Measurements from ENCODE around the gene ATG16L1. TPM values are rescaled to one million over a fixed set of nuclear protein-coding genes. Genes with fewer than 3 reads are reported as not detected.
A peak's percentile ranks its signal among the peaks of the same experiment; 100 is the strongest.

ATG16L1 gene
- total RNA-seq, 2 experiments from 2014 or later: 22.1 to 24.4 TPM

GRCh38 chr2:233248999-233249398 lies 2.5 kb upstream of the ATG16L1 start:
- POLR2A ChIA-PET: interaction anchor here (1.0 to 4.0 kb wide), 2 partner anchors 189 to 408 kb away, joined by 3 to 27 read pairs; partner anchors contain the start of gene INPP5D
- peak overlapping the region; percentile 50 for H3K27ac Mint-ChIP-seq
- H3K9me3 Mint-ChIP-seq: no peaks in the 10 kb centered on the region
- no peaks in the 10 kb centered on the region for H3K27me3 Mint-ChIP-seq
- no peak for ATAC-seq
- intact Hi-C loops (cut with micrococcal nuclease): no loop called here
- H3K4me1 Mint-ChIP-seq (ENCODE audit: low read depth): peaks cover 49% of the 10 kb centered on the region
- no peak for DNase-seq
- peaks cover 7% of the 10 kb centered on the region for H3K36me3 Mint-ChIP-seq (ENCODE audit: low read depth)
- TF ChIP-seq CTCF (IDR thresholded peaks at IDR 0.05): no peak
- no peak overlapping the region for H3K4me3 Mint-ChIP-seq
- CTCF ChIA-PET: interaction anchor here (1.0 to 5.1 kb wide), 6 partner anchors 14 to 195 kb away, joined by 3 to 24 read pairs (median 4); partner anchors contain the start of gene INPP5D

DNA sequence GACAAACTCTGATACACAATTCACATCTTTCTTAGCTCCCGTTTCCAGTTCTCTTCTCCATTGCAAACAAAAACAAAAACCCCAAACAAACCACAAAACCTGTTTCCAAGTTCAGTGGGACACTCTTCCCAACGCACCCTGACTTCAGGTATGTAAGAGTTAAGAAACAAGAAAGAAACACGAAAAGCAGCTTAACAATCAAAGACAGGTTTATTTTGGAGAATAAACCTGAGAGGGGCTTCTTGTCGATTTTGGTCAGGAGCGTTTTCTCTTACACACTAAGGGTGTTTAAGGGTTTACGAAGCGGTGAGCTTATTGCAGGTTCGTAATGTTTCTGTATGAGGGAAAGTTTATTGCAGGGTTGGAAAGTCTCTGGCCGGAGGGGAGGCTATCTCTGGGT lies 905 bp upstream of the ATG16L1 start:
- ChIA-PET CTCF (interaction anchor here (0.7 to 6.0 kb wide), 19 partner anchors 13 to 396 kb away, joined by 3 to 30 read pairs (median 4); partner anchors contain the start of genes DGKD and INPP5D), POLR2A (interaction anchor here (0.7 to 4.0 kb wide), 11 partner anchors 10 to 501 kb away, joined by 3 to 27 read pairs (median 5); partner anchors contain the start of gene INPP5D)
- ATAC-seq: no peak
- TF ChIP-seq CTCF (IDR thresholded peaks at IDR 0.05): no peak
- Mint-ChIP-seq H3K36me3 (ENCODE audit: low read depth) (peaks cover 15% of the 10 kb centered on the region), H3K27ac (peak overlapping the region; percentile 100), H3K27me3 (no peaks in the 10 kb centered on the region), H3K4me1 (ENCODE audit: low read depth) (peaks cover 59% of the 10 kb centered on the region), H3K4me3 (peak overlapping the region; percentile 92), H3K9me3 (no peaks in the 10 kb centered on the region)
- no peak for DNase-seq
- intact Hi-C loops (cut with micrococcal nuclease): loop anchor here (5.0 to 10.0 kb wide), 2 partner anchors 188 to 376 kb away; partner anchors contain the start of genes INPP5D and SNORC

DNA sequence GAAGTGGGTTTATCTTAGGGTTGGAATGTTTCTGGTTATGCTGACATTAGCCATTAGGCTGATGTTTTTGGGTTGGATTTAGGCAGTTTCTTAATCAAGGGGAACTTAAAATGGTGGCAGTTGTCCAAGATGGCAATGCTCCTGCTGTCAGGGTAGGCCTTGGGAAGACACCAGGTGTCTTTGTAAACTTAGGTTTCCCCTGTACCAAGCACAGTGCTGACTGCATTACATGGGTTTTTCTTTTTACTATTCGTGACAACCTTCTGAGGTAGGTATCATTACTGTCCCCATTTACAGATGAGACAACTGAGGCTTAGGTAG lies 528 bp upstream of the ATG16L1 start:
- TF ChIP-seq CTCF (IDR thresholded peaks at IDR 0.05): no peak
- ATAC-seq (peak; percentile 2), DNase-seq (no peak)
- Mint-ChIP-seq H3K27ac (peak overlapping the region; percentile 100), H3K4me1 (ENCODE audit: low read depth) (peaks cover 62% of the 10 kb centered on the region), H3K27me3 (no peaks in the 10 kb centered on the region), H3K36me3 (ENCODE audit: low read depth) (peaks cover 17% of the 10 kb centered on the region), H3K9me3 (no peaks in the 10 kb centered on the region), H3K4me3 (peak overlapping the region; percentile 92)
- intact Hi-C loops (cut with micrococcal nuclease): loop anchor here (5.0 to 10.0 kb wide), 2 partner anchors 189 to 376 kb away; partner anchors contain the start of genes INPP5D and SNORC
- CTCF ChIA-PET: interaction anchor here (0.7 to 6.0 kb wide), 20 partner anchors 10 to 398 kb away, joined by 3 to 30 read pairs (median 4); partner anchors contain the start of genes DGKD and INPP5D
- POLR2A ChIA-PET: interaction anchor here (0.5 to 4.0 kb wide), 14 partner anchors 10 to 193 kb away, joined by 3 to 27 read pairs (median 4); partner anchors contain the start of gene INPP5D

DNA sequence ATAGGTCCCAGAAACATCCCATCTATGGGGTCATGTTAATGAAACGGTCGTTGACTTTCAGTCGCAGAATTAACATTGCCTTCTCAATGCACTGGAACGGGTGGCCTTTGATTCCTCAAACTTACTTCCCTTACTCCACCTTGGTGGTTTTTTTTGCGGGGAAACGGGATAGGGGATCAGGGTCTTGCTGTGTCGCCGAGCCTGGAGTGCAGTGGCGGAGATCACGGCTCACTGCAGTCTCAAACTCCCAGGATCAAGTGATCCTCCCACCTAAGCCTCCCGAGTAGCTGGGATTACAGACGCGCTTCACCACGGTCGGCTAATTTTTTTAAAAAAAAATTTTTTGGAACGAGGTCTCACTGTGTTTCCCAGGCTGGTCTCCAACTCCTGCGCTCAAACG lies 754 bp downstream of the ATG16L1 start:
- intact Hi-C loops (cut with micrococcal nuclease): loop anchor here (5.0 to 10.0 kb wide), 2 partner anchors 190 to 377 kb away; partner anchors contain the start of genes INPP5D and SNORC
- ATAC-seq: no peak
- ChIA-PET POLR2A (interaction anchor here (1.1 to 4.0 kb wide), 8 partner anchors 10 to 192 kb away, joined by 3 to 27 read pairs (median 4); partner anchors contain the start of gene INPP5D), CTCF (interaction anchor here (0.7 to 6.0 kb wide), 9 partner anchors 11 to 399 kb away, joined by 3 to 30 read pairs (median 7); partner anchors contain the start of gene INPP5D)
- Mint-ChIP-seq H3K9me3 (no peaks in the 10 kb centered on the region), H3K27me3 (no peaks in the 10 kb centered on the region), H3K4me1 (ENCODE audit: low read depth) (peaks cover 61% of the 10 kb centered on the region), H3K36me3 (ENCODE audit: low read depth) (peaks cover 20% of the 10 kb centered on the region), H3K27ac (peak overlapping the region; percentile 100), H3K4me3 (peak overlapping the region; percentile 92)
- no peak for TF ChIP-seq CTCF (IDR thresholded peaks at IDR 0.05)
- no peak for DNase-seq

DNA sequence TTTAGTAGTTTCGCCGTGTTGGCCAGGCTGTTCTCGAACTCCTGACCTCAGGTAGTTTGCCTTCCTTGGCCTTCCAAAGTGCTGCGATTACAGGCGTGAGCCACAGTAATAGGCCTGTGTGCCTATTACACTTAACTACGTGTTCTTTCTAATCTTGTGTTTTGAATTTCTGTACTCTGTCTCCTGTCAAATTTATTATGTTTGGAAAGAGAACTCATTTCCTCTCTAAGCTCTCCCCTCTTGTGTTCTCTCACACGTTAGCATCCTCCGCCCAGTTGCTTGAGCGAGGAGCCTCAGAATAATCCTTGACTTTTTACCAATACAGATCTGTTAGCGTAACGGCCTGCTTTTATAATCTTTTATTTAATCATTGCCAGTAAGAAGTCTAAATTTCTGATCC lies 3.7 kb downstream of the ATG16L1 start:
- intact Hi-C loops (cut with micrococcal nuclease): loop anchor here (10.0 kb wide), 1 partner anchor 380 kb away; the partner anchor contains the start of gene SNORC
- no peak for TF ChIP-seq CTCF (IDR thresholded peaks at IDR 0.05)
- H3K27ac Mint-ChIP-seq: peak overlapping the region; percentile 71
- ChIA-PET CTCF (interaction anchor here (0.9 to 6.0 kb wide), 4 partner anchors 9 to 201 kb away, joined by 3 to 30 read pairs (median 7); no protein-coding TSS in a partner anchor), POLR2A (interaction anchor here (1.1 kb wide), 1 partner anchor 402 kb away, joined by 3 read pairs; no protein-coding TSS in a partner anchor)
- H3K9me3 Mint-ChIP-seq: no peaks in the 10 kb centered on the region
- no peaks in the 10 kb centered on the region for H3K27me3 Mint-ChIP-seq
- ATAC-seq: no peak
- H3K4me1 Mint-ChIP-seq (ENCODE audit: low read depth): peaks cover 63% of the 10 kb centered on the region
- no peak for DNase-seq
- no peak overlapping the region for H3K4me3 Mint-ChIP-seq
- peaks cover 37% of the 10 kb centered on the region for H3K36me3 Mint-ChIP-seq (ENCODE audit: low read depth)

Measured in activated CD8-positive, alpha-beta T cell treated with anti-CD3 and anti-CD28 coated beads for 36 hours (primary cell).